Skin of body (tissue), 2 donors: ENCODE data around the gene UGP2. TPM values are rescaled to one million over a fixed set of nuclear protein-coding genes. Genes with fewer than 3 reads are reported as not detected.
"Not testable (repeated sequence)": the region's sequence is repeated elsewhere in the genome, so short reads cannot be mapped to it uniquely, and the experiment has no call there.

Experiments used
- DNase-seq: peaks from one replicate; lab custom pipeline; 2025; lab: John Stamatoyannopoulos, UW
- total RNA-seq: library from RNA; depleted of rRNA; stranded (reverse); fragments of >200 nt; gene quantifications from one replicate; pipeline ENCODE4 v1.2.3, GENCODE V29; 2014

UGP2 gene
- total RNA-seq, 1 donor from 2014 or later: 195 TPM

DNA sequence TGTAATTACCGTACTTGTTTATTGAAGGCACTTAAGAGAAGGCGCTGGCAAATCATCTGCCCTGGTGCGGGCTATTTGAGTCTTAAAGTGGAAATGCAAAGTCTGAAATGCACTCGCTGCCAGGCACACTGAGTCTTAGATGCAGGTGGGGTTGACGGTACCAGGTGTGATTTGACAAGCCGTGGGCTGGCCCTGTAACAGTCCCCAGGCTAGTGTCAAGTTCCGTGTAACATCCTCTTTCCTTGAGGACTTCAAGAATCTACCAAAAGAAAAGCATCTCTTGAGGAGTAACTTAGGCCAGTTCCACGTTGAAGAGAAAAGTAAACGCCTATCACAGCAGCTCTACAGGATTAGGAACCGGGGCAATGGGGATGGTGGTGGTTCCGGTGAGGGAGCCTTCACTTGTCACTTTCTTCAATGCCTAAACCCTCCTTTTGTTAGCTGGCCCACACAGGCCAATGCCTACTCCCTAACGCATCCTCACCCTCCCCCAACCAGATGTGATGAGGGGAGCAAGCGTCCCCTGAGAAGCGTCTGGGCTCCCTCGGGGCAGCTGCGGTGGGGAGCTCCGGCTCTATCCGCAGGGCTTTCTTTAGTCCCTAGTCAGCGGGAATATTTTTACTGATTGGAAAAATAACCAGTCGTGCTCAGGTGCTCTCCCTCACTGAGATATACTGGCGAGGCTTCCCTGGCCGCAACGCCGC is 1.5 kb upstream of the UGP2 start:
- peak; percentile 40 for DNase-seq

DNA sequence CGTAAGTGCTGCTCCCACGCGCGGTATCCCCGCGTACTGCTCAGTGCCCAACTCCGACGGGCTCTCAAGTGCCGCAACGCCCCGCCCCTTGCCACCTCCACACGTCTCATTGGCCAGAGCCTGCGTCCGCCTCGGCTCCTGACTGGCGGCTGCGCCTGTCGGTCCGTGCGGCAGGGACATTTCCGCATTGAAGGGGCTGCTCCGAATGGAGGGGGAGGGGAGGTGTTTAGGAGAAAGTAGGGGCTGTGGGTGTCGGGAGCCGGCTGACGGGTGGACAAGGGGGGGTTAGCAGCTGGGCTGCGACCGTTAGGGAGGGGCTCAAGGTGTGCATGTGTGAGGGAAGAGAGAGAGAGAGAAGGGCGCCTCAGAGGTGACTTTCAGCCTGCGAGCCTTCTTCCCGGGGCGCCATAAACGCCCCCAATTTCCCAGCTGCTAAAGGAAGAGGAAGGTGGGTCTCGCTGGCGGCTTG is 877 bp upstream of the UGP2 start:
- peak; percentile 98 for DNase-seq

DNA sequence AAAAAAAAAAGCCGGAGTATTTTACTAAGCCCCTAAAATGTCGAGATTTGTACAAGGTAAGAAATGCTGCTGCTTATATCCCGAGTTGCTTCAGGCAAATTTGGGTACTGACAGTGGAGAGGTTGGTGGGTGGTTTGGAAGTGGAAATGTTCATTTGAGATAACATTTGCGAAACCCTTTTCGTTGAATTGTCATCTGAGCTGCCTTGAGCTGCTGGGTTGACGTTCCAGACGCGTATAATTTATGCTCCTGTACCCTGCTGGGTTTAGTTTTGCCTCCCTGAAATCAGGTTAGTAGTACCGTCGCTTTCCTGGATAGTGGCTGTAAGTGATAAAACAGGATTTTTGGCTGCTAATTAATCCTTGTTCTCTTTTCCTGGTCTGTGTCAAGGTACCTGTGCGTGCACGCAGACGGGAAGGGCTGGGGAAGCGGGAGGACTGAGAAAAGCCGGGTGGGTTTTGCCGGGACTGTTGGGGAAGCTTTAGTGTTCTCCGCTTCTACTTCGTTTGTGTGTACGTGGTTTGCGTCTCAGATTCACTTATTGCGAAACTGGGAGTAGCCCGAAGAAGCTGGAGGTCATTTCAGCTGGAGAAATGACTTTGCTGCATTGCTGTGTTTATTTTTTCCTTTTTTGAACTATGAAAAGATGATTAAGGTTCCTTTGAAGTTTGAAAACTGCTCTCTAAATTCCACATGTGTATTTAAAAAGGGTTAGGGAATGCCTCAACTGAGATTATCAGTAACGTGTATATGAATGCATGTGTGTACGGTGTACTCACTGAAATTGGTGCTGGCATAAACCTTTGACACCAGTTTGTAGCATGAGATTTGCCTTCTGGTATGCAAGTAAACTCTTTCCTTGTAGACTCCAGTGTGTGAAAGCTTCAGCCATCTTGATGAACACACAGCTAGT is 709 bp downstream of the UGP2 start:
- peak; percentile 62 for DNase-seq

DNA sequence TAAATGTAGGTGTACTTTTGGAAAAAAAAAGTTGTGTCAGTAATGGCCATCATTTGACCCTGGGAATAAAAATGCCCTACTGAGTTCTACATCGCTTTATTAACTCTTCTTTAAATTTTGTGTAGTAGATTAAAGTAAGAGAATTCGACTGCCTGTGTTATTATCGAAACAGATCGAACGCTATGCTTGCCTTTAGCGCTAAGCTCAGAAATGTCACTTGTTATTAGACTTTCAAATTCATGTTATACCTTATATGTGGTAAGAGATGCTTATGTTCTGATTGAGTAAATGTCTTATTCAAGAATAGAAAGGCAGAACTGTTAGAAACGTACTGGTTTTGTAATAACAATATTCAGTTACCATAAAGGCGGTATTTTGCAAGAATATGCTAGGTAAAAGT is 1.4 kb downstream of the UGP2 start:
- no peak for DNase-seq

DNA sequence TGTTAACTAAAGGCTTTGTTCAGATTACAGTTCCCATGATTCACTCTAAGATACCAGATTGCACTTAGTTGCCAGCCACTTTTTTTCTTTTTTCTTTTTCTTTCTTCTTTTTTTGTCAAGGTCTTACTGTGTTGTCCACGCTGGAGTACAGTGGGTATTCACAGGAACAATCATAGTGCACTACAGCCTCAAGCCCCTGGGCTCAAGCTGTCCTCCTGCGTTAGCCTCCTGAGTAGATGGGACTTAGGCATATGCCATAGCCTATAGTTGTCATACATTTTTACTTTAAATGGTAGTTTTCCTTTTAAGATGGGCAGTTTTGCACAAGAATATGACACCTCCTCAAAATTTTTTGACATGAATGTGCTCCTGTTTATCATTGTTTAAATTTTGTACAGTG is 2.1 kb downstream of the UGP2 start:
- no peak for DNase-seq

DNA sequence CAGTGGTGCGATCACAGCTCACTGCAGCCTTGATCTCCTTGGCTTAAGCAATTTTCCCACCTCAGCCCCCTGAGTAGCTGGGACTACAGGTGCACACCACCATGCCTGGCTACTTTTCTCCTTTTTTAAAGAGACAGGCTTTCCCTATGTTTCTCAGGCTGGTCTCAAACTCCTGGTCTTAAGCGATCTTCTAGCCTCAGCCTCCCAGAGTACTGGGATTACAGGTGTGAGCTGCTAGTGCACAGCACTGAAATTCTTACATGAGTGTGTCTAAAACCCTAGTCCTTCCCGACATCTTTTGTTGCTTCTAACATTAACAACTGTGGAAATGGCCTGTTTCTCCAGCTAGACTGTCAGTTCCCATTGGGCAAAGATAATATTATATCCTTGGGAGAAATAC is 2.9 kb downstream of the UGP2 start:
- no peak for DNase-seq

DNA sequence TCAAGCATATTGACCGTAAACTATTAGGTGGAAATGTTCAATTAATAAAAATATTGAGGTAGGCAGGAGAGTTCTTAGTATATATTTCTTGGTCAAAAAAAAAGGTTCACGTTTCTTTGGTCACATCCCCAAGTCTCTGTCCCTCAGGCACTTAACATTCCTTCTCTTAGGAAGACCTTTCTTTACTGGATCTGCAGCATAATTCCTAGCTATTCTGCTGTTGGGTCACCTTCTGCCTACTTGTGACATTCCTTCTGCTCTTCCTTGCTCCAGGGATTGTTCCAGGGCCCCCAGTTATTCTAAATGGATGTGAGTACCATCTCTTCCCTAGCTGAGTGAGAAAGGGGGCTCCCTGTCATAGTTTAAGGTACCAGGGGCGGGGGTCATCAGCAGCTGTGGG is 4.2 kb downstream of the UGP2 start:
- DNase-seq: no peak

DNA sequence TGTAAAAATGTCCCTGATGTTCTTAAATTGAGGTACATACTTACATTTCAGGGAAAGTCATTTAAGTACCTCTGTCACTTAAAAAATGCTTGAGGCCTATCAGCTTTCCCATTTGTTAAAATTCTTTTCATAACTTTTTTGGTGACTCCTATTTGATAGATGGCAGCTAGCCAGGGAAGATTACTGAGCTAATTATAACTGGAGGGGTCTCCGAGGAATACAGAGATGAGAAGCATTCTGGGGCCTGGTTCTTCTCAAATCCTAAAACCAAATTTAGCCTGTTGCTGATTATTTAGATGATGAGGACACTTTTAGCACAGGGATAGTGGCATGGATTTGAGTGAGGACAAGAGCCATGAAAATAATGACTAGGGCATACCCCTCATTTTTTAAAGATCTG is 4.8 kb downstream of the UGP2 start:
- DNase-seq: peak; percentile 53

DNA sequence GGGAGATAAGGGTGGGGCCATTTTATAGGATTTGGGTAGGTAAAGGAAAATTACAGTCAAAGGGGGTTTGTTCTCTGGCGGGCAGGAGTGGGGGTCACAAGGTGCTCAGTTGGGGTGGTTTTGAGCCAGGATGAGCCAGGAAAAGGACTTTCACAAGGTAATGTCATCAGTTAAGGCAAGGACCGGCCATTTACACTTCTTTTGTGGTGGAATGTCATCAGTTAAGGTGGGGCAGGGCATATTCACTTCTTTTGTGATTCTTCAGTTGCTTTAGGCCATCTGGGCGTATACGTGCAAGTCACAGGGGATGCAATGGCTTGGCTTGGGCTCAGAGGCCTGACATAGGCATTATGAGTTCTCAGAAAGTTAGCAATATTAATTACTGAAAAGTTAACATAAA is 5.9 kb downstream of the UGP2 start:
- not testable (repeated sequence) for DNase-seq

DNA sequence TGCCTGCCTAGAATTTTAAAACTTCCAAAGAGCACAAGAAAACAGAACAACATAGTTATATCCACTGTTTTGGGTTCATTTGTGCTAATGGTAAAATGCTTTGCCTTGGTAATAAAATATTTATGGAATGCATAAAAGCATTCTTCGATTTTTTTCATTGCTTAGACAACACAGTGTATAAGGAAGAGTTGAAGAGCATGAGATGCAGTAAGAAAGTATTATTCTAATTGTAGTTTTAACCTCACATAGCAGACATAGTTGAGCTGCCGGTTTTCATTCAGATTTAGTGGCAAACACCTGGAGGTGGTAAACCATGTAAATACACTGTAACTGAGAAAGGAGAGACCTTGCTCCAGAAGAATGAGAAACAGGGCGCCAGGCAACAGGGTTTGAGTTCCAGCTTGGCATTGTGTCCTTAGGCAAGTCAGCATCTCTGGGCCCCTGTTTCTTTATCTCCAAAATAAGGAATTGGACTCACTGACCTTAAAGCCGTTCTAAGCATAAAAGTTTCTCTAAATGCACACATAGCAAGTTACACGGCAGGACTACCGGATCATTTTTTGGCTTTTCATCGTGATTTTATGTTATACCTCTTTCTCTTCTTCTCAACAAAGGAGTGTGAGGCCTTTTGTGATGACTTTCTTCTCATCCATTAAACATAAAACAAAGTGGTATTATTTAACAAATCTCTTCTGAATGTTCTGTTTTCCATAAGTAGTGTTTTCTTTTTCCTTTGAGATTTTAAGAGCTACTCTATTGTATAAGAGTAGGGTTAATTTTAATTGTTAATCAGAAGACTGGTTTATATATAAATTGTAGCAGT is 7.9 kb downstream of the UGP2 start:
- DNase-seq: no peak

DNA sequence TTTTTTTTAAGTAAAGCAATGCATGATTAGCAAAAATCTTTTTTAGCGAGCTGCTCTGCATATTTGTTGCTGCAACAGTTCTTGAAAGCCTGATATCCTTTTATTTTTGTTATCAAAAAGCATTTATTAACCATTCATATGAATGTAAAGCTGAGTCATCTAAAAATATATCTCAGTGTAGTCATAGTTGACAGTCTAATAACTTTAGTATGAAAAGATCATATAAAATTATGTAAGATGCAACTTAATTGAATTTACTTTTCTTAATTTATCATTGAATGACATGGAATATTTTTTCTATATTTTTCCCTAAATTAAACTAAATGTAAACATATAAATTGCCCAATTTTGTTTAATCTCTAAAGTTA is 8.5 kb downstream of the UGP2 start:
- DNase-seq: no peak

DNA sequence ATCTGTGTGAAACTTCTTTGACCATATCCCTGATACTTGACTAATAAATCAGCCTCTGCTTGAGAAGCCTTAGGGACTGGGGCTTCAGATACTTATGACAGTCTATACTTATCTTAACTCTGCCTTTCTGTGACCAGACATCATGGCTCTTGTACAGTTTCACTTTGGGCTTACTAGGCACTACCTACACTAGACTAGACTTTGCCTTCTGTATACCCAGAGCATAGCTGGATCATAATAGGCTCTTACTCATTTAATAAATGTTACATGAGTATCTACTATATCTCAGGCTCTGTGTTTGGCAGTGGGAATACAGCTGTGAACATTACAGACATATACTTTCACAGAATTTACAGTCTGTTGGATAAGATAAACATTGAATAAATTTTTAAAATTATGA is 9.0 kb downstream of the UGP2 start:
- DNase-seq: no peak

DNA sequence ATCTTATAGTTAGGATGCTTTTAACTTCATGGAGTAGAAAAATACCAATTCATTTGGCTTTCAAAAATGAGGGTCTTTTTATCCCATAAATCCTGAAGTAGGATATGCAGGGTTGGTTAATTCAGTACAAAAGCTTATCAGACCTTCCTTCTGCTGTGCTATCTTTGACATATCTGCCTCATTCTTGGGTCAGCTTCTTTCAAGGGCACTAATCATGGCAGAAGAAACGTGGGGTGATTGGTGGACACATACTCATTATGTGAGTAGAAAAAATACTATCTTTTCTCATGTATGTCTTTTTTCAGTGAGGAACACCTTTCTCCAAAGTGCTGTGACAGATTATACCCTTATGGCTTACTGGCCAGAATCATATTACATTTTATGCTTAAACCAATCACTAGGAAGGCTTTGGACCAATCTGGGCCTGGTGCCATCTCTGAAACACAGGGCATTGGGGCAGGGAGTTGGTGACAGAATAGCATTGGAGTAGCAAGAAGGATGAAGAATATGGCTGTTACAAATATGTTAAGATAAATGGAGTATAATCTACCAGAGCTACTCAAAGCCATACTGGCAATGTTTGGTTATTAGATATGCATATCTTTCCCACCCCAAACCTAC is 10.1 kb downstream of the UGP2 start:
- DNase-seq: no peak

DNA sequence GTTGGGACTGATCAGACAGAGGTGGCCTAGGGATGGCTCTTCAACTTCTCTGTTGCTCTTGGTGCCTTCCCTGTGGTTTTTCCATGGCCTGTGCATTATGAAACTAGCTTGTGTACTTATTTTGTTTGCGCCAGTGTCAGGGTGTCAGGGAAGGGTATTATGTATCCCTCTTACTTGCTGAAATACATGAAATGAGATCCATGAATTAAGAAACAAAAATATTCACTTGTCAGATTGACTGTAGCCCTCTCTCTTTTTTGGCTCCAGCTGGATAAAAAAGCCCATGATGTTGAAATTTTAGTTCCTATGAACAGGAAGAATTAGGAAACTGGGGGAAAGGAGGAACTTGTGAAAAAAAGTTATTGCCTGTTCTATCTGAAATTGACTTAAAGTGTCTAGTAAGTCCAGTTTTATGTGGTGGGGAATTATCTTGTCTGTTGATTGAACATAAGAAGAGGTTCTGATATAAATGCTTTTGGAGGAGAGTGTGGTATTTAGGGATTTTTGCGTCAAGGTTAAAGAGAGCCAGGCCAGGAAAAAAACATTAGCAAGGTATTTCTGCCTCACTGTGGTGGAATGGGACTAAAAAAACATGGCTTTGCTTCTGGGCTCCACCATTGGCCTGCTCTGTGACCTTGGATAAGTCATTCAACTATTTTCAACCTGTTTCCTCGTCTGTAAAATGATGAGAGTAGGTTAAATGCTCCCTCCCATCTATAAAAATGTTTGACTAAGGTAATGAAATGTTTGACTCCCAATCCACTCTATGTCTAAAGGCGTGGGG is 12.0 kb downstream of the UGP2 start:
- DNase-seq: no peak

DNA sequence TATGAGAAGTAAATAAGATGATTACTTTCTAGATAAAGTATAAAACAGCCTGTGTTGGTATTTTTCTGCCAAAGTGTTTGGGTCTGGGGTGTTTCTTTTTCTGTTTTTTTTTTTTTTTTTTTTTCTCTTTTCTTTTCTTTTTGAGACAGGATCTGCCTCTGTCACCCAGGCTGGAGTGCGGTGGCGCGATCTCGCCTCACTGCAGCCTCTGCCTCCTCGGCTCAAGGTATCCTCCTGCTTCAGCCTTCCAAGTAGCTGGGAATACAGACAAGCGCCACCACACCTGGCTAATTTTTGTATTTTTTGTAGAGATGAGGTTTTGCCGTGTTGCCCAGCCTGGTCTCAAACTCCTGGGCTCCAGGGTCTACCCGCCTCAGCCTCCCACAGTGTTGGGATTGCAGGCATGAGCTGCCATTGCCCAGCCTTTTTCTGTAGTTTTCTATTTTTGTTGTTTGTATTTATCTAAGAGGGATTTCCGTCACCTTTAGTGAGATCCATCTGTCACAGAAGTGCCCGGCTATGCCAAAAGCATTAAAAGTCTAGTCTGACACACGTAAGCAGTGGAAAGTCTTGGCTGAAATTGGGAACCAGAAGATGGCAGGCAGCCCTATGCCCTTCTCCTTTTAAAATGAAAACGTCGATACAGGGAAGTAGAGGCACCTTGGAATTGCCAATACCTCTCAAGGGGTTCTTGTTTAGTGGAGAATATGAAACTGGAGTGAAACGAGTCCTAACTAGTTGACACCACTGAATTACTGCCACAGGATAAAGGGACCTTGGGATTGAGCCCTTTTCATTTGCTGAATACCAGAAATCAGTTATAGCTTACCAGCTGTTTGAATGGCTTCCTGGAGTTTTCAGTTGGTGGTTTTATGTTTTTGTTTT is 14.0 kb downstream of the UGP2 start:
- DNase-seq: no peak

DNA sequence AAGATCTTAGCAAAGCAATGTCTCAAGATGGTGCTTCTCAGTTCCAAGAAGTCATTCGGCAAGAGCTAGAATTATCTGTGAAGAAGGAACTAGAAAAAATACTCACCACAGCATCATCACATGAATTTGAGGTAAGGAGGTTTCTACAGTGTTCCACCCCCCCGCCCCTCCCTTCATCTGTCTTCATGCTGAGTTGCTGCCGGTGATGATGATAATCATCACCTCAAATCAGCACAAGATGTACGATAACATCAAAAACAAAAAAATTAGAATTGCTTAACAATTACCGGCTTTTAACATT is 14.6 kb downstream of the UGP2 start:
- DNase-seq: no peak

DNA sequence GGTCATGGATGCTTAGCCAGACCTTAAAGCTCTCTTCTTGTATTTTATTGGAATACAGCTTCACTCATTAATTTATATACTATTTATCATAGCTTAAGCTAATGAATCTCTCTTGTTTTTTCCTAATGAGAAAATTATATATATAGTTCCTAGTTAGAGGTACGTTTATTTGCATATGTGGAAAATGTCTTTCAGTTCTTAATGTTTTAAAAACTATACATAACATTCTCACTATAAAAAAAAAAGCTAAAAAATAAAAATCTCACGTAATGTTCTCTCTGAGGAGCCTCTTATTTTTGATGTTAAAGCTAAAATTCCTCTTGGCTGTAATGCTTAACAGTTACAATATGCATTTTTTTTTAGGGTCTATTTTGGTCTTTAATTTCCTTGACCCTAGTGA is 16.6 kb downstream of the UGP2 start:
- no peak for DNase-seq

DNA sequence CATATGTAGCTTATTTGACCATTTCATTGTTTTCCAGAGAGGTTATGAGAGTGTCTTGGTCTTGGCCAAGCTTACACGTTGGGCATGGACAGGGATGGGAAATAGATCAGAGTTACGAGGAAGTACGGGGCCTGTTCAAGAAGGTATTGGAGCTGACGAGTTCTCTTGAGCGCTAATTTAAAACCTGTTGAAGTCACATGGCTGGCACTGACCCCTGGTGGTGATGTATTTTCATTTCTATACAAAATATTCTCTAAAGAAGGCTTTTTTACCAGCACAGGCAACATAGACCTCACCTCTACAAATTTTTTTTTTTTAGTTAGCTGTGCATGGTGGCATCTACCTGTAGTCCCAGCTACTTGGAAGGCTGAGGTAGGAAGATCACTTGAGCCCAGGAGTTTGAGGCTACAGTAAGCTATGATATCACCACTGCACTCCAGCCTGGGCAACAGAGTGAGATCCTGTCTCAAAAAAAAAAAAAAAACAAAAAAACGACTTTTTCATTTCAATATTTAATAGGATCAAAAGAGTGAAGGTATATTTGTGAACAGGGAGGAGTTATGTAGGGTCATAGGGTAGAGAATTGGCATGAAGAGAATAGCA is 19.6 kb downstream of the UGP2 start:
- DNase-seq: peak; percentile 64

DNA sequence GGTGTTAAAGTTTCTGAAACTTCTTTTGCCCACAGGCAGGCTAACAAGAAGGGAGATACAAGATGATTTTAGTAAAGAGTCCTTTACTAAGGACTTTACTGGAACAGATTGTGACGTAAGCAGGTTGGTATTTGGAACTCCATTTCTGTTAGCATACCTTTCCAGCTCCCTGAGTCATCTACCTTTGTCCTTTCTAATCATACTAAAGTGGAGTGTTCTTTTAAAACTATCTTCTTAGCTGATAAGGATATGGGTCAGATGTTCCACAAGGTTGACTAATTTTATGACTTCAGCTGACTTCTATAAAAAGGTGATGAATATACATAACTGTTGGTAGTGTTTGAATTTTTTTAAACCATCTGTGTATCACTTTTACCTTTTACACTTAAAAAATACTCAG is 21.1 kb downstream of the UGP2 start:
- DNase-seq: no peak
